ENCODE data around the gene CAP2.

CAP2 gene

DNA sequence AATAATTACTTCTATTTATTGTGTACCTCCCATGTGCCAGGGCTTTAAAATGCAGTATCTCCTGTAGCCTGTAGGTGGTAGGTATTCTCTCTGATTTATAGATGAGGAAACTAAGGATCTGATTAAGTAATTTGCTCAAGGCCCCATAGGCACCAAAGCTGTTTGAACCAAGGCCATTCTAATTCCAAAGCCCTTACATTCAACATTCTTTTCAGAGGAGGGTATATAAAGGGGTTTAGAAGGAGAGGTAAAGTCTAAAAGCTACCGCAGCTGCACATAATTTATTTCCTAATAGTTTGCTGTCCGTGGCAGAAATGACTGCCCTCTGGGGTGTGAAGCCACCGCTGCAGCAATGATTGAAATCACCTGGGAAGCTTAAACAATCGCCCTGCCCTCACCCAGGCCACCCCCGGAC is 111.7 kb downstream of the CAP2 start:
- Histone ChIP-seq H3K27ac (no peak overlapping the region), H3K4me1 (ENCODE audit: low read depth, poor library complexity, severe bottlenecking) (no peaks in the 10 kb centered on the region), H3K4me3 (IDR thresholded peaks at IDR 0.05; ENCODE audit: insufficient read depth, low read depth, low read length) (no peak overlapping the region), H4K20me1 (ENCODE audit: insufficient read depth) (no peaks in the 10 kb centered on the region), H3K27me3 (ENCODE audit: insufficient read depth, low read depth) (no peaks in the 10 kb centered on the region), H3K9ac (no peak overlapping the region), H3K36me3 (ENCODE audit: insufficient read depth) (no peaks in the 10 kb centered on the region), H3K79me2 (ENCODE audit: insufficient read depth, low read depth) (no peaks in the 10 kb centered on the region), H2AFZ (ENCODE audit: low read depth) (no peak overlapping the region), H3K4me2 (no peak overlapping the region)
- TF ChIP-seq, protein P1, sequence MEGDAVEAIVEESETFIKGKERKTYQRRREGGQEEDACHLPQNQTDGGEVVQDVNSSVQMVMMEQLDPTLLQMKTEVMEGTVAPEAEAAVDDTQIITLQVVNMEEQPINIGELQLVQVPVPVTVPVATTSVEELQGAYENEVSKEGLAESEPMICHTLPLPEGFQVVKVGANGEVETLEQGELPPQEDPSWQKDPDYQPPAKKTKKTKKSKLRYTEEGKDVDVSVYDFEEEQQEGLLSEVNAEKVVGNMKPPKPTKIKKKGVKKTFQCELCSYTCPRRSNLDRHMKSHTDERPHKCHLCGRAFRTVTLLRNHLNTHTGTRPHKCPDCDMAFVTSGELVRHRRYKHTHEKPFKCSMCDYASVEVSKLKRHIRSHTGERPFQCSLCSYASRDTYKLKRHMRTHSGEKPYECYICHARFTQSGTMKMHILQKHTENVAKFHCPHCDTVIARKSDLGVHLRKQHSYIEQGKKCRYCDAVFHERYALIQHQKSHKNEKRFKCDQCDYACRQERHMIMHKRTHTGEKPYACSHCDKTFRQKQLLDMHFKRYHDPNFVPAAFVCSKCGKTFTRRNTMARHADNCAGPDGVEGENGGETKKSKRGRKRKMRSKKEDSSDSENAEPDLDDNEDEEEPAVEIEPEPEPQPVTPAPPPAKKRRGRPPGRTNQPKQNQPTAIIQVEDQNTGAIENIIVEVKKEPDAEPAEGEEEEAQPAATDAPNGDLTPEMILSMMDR (conservative IDR thresholded peaks at IDR 0.05; ENCODE audit: low read depth, low read length): no peak

DNA sequence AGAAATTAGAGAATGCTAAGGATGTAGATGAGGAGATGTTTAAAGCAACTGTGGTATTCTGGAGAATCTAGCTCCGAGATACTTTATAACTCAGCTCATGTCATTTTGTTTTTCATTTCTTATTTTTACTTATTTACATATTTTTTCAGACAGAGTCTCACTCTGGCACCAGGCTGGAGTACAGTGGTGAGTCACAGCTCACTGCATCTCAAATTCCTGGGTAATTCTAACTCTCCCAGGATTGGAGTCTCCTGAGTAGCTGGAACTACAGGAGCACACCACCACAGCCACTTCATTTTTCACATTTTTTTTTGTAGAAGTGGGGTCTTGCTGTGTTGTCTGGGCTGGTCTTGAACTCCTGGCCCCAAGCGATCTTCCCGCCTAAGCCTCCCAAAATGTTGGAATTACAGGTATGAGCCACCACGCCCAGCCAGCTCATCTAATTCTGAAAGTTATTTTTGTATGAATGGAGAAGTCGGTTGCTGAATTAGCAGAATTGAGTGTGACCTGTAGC is 112.4 kb downstream of the CAP2 start:
- Histone ChIP-seq H2AFZ (ENCODE audit: low read depth) (no peak overlapping the region), H3K27me3 (ENCODE audit: insufficient read depth, low read depth) (no peaks in the 10 kb centered on the region), H3K4me3 (IDR thresholded peaks at IDR 0.05; ENCODE audit: insufficient read depth, low read depth, low read length) (no peak overlapping the region), H3K27ac (no peak overlapping the region), H3K4me2 (no peak overlapping the region), H4K20me1 (ENCODE audit: insufficient read depth) (no peaks in the 10 kb centered on the region), H3K79me2 (ENCODE audit: insufficient read depth, low read depth) (no peaks in the 10 kb centered on the region), H3K4me1 (ENCODE audit: low read depth, poor library complexity, severe bottlenecking) (no peaks in the 10 kb centered on the region), H3K36me3 (ENCODE audit: insufficient read depth) (no peaks in the 10 kb centered on the region), H3K9ac (no peak overlapping the region)
- TF ChIP-seq, protein P1 (conservative IDR thresholded peaks at IDR 0.05; ENCODE audit: low read depth, low read length): no peak

DNA sequence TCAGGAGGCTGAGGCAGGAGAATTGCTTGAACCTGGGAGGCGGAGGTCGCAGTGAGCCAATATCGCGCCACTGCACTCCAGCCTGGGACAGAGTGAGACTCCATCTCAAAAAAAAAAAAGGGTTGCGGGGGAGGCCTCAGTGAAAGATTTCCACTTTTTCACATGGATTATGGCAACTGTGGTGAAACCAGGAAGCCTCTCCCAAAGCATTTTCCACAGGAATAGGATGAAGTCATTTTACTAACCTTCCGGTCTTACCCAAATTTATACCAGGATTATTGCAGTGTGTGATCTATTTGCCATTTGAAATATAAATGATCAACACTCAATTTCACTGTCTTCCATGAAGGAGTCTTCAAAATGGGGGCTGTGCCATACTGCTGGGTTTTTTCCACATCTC is 113.1 kb downstream of the CAP2 start:
- Histone ChIP-seq H3K4me1 (ENCODE audit: low read depth, poor library complexity, severe bottlenecking) (no peaks in the 10 kb centered on the region), H3K9ac (no peak overlapping the region), H2AFZ (ENCODE audit: low read depth) (no peak overlapping the region), H3K79me2 (ENCODE audit: insufficient read depth, low read depth) (no peaks in the 10 kb centered on the region), H3K36me3 (ENCODE audit: insufficient read depth) (no peaks in the 10 kb centered on the region), H3K4me2 (no peak overlapping the region), H3K27me3 (ENCODE audit: insufficient read depth, low read depth) (no peaks in the 10 kb centered on the region), H3K4me3 (IDR thresholded peaks at IDR 0.05; ENCODE audit: insufficient read depth, low read depth, low read length) (no peak overlapping the region), H3K27ac (no peak overlapping the region), H4K20me1 (ENCODE audit: insufficient read depth) (no peaks in the 10 kb centered on the region)
- TF ChIP-seq, protein P1 (conservative IDR thresholded peaks at IDR 0.05; ENCODE audit: low read depth, low read length): no peak

DNA sequence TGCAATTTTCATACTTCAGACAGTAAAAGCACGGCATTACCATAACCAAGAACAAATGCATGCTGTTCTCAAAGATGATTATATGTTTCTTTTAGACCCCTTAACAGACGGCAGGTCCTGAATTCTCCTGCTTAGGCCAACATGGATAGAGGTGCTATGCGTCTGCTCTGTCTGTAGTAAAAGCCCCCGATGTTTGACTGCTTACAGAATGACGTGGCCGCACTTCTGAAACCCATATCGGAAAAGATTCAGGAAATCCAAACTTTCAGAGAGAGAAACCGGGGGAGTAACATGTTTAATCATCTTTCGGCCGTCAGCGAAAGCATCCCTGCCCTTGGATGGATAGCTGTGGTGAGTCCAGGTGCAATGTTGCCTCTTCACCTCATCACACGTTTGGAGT is 113.6 kb downstream of the CAP2 start:
- no peaks in the 10 kb centered on the region for H3K4me1 ChIP-seq (ENCODE audit: low read depth, poor library complexity, severe bottlenecking)
- H3K4me2 ChIP-seq: no peak overlapping the region
- H3K4me3 ChIP-seq (IDR thresholded peaks at IDR 0.05; ENCODE audit: insufficient read depth, low read depth, low read length): no peak overlapping the region
- H3K79me2 ChIP-seq (ENCODE audit: insufficient read depth, low read depth): no peaks in the 10 kb centered on the region
- no peaks in the 10 kb centered on the region for H4K20me1 ChIP-seq (ENCODE audit: insufficient read depth)
- no peaks in the 10 kb centered on the region for H3K36me3 ChIP-seq (ENCODE audit: insufficient read depth)
- H2AFZ ChIP-seq (ENCODE audit: low read depth): no peak overlapping the region
- TF ChIP-seq, protein P1 (conservative IDR thresholded peaks at IDR 0.05; ENCODE audit: low read depth, low read length): no peak
- no peak overlapping the region for H3K27ac ChIP-seq
- no peak overlapping the region for H3K9ac ChIP-seq
- H3K27me3 ChIP-seq (ENCODE audit: insufficient read depth, low read depth): no peaks in the 10 kb centered on the region
